ENCODE measurements around the gene UBAC1.

Gene UBAC1

GRCh38 chr9:135910216-135910615 is 51.0 kb downstream of the UBAC1 start:
- H3K4me3 ChIP-seq (ENCODE audit: low read depth, low read length) = no peak overlapping the region
- no peak for TF ChIP-seq CTCF (IDR thresholded peaks at IDR 0.05; ENCODE audit: borderline replicate concordance, insufficient read depth, low read depth, low read length)

- no peak overlapping the region for H3K4me3 ChIP-seq (ENCODE audit: low read depth, low read length)
These were observed 51.8 kb downstream of the UBAC1 start for GRCh38 chr9:135909371-135909770.

GRCh38 chr9:135908754-135909204 is 52.4 kb downstream of the UBAC1 start:
- TF ChIP-seq CTCF (IDR thresholded peaks at IDR 0.05; ENCODE audit: borderline replicate concordance, insufficient read depth, low read depth, low read length) = no peak
- H3K4me3 ChIP-seq (ENCODE audit: low read depth, low read length) = no peak overlapping the region

More at GRCh38 chr9:135909371-135909770, 51.8 kb downstream of the UBAC1 start:
- TF ChIP-seq CTCF (IDR thresholded peaks at IDR 0.05; ENCODE audit: borderline replicate concordance, insufficient read depth, low read depth, low read length) = no peak

- no peak for TF ChIP-seq CTCF (IDR thresholded peaks at IDR 0.05; ENCODE audit: borderline replicate concordance, insufficient read depth, low read depth, low read length)
- peak overlapping the region; percentile 82 for H3K4me3 ChIP-seq (ENCODE audit: low read depth, low read length)
These were observed 53.0 kb downstream of the UBAC1 start for GRCh38 chr9:135908093-135908753.

GRCh38 chr9:135907431-135908092 is 53.6 kb downstream of the UBAC1 start, which contains the start of gene CAMSAP1:
Gene CAMSAP1, minus strand, starts transcription at chr9:135907546. Its CDS starts 387 bp downstream, at chr9:135907159.
- peak within 1 kb of the TSS; percentile 82 for H3K4me3 ChIP-seq (ENCODE audit: low read depth, low read length)
- TF ChIP-seq CTCF (IDR thresholded peaks at IDR 0.05; ENCODE audit: borderline replicate concordance, insufficient read depth, low read depth, low read length) = no peak

GRCh38 chr9:135907006-135907430 is 54.2 kb downstream of the UBAC1 start:
- H3K4me3 ChIP-seq (ENCODE audit: low read depth, low read length) = peak overlapping the region; percentile 63
- no peak for TF ChIP-seq CTCF (IDR thresholded peaks at IDR 0.05; ENCODE audit: borderline replicate concordance, insufficient read depth, low read depth, low read length)

All from GM12875 (cell line).